Body of pancreas (tissue), 4 donors: ENCODE measurements around the gene SEMA3A. TPM values are rescaled to one million over a fixed set of nuclear protein-coding genes. Genes with fewer than 3 reads are reported as not detected.

Experiments used
- ATAC-seq: fragments of 150-250 bp; one replicate; pipeline ENCODE4 v1.9.1; 2016
- DNase-seq, 4 donors: peaks; one replicate each; pipeline ENCODE4 v3.0.0-alpha.2; 2019
- H3K27ac ChIP-seq, 4 donors: fragments of 200-600 bp; sonication (generic); 1 replicate in 3 of 4; 2 replicates in 1 of 4; pipeline versions ENCODE4 v1.5.1 to v1.6.1; 2016 to 2019; ENCODE audit warnings: mild to moderate bottlenecking in 1 of 4, mixed read lengths in 1 of 4, moderate library complexity in 1 of 4
- H3K27me3 ChIP-seq, 2 donors: fragments of 200-600 bp; sonication (generic); one replicate each; pipeline ENCODE4 v1.6.0; 2016; ENCODE audit warnings: mild to moderate bottlenecking in 1 of 2
- H3K36me3 ChIP-seq, 2 donors: fragments of 200-600 bp; sonication (generic); replicated peaks in 1 of 2; 2 replicates each; pipeline ENCODE4 v1.5.1; 2016; ENCODE audit warnings: low read depth in 2 of 2; ENCODE audit not compliant: insufficient read depth in 1 of 2
- H3K4me1 ChIP-seq: fragments of 200-600 bp; sonication (generic); one replicate; pipeline ENCODE4 v1.6.0; 2016
- H3K4me3 ChIP-seq, 2 donors: fragments of 200-600 bp; sonication (generic); 1 replicate in 1 of 2; 2 replicates in 1 of 2; pipeline ENCODE4 v1.5.1; 2016 to 2019
- H3K9me3 ChIP-seq, 3 donors: fragments of 200-600 bp; sonication (generic); 1 replicate in 2 of 3; 2 replicates in 1 of 3; pipeline ENCODE4 v1.5.1; 2016
- POLR2A ChIP-seq, 3 donors: fragments of 450-650 bp; IDR thresholded peaks; one replicate each; pipeline ENCODE4 v1.6.1; 2016; ENCODE audit warnings: antibody characterized with exemption in 3 of 3, mild to moderate bottlenecking in 2 of 3
- WGBS, 2 donors: methylation state at CpG; one replicate each; pipeline ENCODE4 v1.1.5; 2017; 5-methylcytosine and 5-hydroxymethylcytosine counted together
- intact Hi-C: fragments of 100-400 bp; cut with DNase I; formaldehyde crosslinking; loops from one replicate; pipeline ENCODE4 v1.15.1; 2023
- total RNA-seq, 2 donors: library from RNA; depleted of rRNA; stranded (reverse); fragments of >200 nt; gene quantifications; one replicate each; pipeline ENCODE4 v1.1.0, GENCODE V29; 2016
- TF ChIP-seq, protein P1 (sequence below), 7 experiments: fragments of 450-650 bp in 4 of 7; fragments of 200-600 bp in 3 of 7; sonication (generic) in 3 of 7; IDR thresholded peaks; one replicate each; pipeline ENCODE4 v1.5.1; 2016 to 2019; ENCODE audit warnings: antibody characterized with exemption in 7 of 7

The SEMA3A gene
- total RNA-seq, 2 donors from 2014 or later: 0.33 to 2.6 TPM

DNA sequence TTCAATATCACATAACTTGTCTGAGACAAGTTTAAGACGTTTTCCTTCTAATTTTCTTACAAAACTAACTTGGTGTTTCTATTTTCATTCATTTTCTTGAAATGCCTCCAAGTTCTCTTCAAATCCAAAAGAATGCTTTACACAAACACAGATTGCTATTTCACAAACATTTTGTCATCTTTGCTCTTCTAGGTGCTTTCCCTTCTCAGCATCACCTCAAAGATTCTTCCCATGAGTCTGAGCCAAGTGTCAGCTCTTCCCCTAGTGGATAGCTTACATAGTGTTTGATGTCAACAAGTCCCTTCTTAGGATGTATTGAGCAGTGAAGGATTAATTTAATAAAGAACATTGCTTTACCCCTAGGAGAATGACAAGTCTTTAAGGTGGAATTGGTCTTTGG, 38.1 kb upstream of the SEMA3A start:
- Histone ChIP-seq H3K9me3 (no peaks in the 10 kb centered on the region), H3K4me3 (no peak overlapping the region), H3K27ac (no peak overlapping the region), H3K4me1 (no peaks in the 10 kb centered on the region), H3K27me3 (no peaks in the 10 kb centered on the region), H3K36me3 (no peaks in the 10 kb centered on the region)
- WGBS, 2 donors: 22 to 26% methylated on average over 1 of the region's 1 CpG
- DNase-seq (no peak), ATAC-seq (no peak)
- intact Hi-C loops: no loop called here
- TF ChIP-seq POLR2A (IDR thresholded peaks at IDR 0.05): no peak
- TF ChIP-seq, protein P1, sequence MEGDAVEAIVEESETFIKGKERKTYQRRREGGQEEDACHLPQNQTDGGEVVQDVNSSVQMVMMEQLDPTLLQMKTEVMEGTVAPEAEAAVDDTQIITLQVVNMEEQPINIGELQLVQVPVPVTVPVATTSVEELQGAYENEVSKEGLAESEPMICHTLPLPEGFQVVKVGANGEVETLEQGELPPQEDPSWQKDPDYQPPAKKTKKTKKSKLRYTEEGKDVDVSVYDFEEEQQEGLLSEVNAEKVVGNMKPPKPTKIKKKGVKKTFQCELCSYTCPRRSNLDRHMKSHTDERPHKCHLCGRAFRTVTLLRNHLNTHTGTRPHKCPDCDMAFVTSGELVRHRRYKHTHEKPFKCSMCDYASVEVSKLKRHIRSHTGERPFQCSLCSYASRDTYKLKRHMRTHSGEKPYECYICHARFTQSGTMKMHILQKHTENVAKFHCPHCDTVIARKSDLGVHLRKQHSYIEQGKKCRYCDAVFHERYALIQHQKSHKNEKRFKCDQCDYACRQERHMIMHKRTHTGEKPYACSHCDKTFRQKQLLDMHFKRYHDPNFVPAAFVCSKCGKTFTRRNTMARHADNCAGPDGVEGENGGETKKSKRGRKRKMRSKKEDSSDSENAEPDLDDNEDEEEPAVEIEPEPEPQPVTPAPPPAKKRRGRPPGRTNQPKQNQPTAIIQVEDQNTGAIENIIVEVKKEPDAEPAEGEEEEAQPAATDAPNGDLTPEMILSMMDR (IDR thresholded peaks at IDR 0.05): no peak

DNA sequence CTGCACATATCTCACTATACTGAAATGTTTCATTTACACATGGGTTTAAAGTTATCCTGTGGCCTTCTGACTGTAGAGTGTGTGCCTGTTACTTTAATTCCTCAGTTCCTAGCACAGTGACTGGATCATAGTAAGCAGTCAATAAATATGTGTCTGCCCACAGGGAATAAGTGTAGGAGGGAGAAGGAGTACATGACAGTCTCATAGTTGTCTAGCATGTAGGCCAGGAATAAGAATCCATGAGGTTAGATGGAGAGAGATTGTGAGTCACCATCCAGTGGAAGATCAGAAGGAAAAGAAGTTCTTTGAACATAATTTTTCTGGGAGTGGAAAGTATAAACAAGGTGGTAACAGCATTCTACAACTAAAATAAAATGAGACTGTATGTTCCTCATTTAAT, 36.6 kb upstream of the SEMA3A start:
- TF ChIP-seq POLR2A (IDR thresholded peaks at IDR 0.05): no peak
- TF ChIP-seq, protein P1 (IDR thresholded peaks at IDR 0.05): no peak
- H3K9me3 ChIP-seq: no peaks in the 10 kb centered on the region
- no peaks in the 10 kb centered on the region for H3K36me3 ChIP-seq
- H3K4me3 ChIP-seq: no peak overlapping the region
- H3K27me3 ChIP-seq: no peaks in the 10 kb centered on the region
- ATAC-seq (no peak), DNase-seq (no peak)
- H3K27ac ChIP-seq: no peak overlapping the region
- intact Hi-C loops: no loop called here
- H3K4me1 ChIP-seq: no peaks in the 10 kb centered on the region

DNA sequence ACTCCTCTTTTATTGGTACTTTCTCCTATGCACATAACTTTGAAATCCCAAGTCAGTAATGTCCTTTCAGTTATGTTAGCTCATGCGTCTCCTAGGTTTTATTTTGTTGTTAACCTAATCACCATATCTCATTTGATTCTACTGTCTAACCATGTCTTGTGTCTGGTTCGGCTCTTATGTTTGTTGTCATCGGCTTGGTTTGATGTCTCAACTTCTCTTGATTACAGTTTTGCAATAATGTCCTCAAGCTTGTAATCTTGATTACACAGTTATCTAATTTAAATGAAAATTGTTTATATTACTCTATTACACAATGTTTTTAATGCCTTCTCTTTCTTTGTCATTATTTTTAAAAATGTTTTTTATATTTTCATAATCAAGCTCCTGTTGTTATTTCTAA, 35.9 kb upstream of the SEMA3A start:
- TF ChIP-seq POLR2A (IDR thresholded peaks at IDR 0.05): no peak
- TF ChIP-seq, protein P1 (IDR thresholded peaks at IDR 0.05): no peak
- no peaks in the 10 kb centered on the region for H3K4me1 ChIP-seq
- 57% methylated on average over 3 of the region's 3 CpGs for WGBS, 2 donors
- no peaks in the 10 kb centered on the region for H3K36me3 ChIP-seq
- DNase-seq: no peak
- intact Hi-C loops: no loop called here
- H3K4me3 ChIP-seq: no peak overlapping the region
- no peak overlapping the region for H3K27ac ChIP-seq
- no peaks in the 10 kb centered on the region for H3K27me3 ChIP-seq
- ATAC-seq: no peak
- no peaks in the 10 kb centered on the region for H3K9me3 ChIP-seq

DNA sequence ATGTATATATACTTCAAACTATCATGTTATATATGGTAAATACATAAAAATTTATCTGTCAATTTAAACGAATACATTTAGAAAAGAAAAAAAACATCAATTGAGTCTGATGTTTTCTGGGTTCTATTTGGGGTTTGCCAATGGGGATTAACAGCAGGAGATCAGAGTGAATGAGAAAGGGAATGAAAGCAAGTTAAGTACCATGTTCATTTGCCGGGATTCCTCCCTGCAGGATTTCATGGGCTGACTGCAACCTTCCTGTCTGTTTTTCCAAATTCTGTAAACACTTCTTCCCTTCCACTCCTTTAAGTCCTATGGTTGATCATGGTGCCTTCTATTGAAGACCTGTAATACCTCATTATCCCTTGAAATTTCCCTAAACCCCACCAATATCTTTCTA, 33.9 kb upstream of the SEMA3A start:
- no peak for DNase-seq
- H3K9me3 ChIP-seq: no peaks in the 10 kb centered on the region
- no peak for TF ChIP-seq POLR2A (IDR thresholded peaks at IDR 0.05)
- TF ChIP-seq, protein P1 (IDR thresholded peaks at IDR 0.05): no peak
- no peak for ATAC-seq
- H3K4me3 ChIP-seq: no peak overlapping the region
- no peak overlapping the region for H3K27ac ChIP-seq
- H3K36me3 ChIP-seq: no peaks in the 10 kb centered on the region
- H3K4me1 ChIP-seq: no peaks in the 10 kb centered on the region
- WGBS, 2 donors: 58 to 63% methylated on average over 2 of the region's 2 CpGs
- no peaks in the 10 kb centered on the region for H3K27me3 ChIP-seq
- intact Hi-C loops: no loop called here

DNA sequence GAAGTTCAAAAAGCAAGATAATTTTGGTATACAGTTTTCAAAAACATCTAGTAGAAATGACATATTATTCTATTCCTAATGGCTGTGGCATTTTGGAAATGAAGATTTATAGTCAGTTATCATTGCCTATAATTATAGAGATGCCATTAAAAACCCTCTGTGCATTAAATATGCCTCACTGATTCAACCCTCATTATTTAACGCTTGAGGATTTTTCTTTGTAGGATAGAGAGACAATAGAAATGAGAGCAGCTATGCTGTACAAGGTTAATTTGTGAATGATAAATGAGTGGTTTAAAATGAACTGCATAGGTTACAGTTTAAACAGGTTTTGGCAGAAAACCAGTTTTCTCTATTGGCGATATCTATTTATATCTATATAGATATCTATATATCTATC, 32.2 kb upstream of the SEMA3A start:
- H3K27ac ChIP-seq: no peak overlapping the region
- TF ChIP-seq POLR2A (IDR thresholded peaks at IDR 0.05): no peak
- TF ChIP-seq, protein P1 (IDR thresholded peaks at IDR 0.05): no peak
- ATAC-seq (no peak), DNase-seq (no peak)
- 53 to 54% methylated on average over 2 of the region's 2 CpGs for WGBS, 2 donors
- H3K36me3 ChIP-seq: no peaks in the 10 kb centered on the region
- intact Hi-C loops: no loop called here
- H3K4me3 ChIP-seq: no peak overlapping the region
- H3K9me3 ChIP-seq: no peaks in the 10 kb centered on the region
- no peaks in the 10 kb centered on the region for H3K27me3 ChIP-seq
- no peaks in the 10 kb centered on the region for H3K4me1 ChIP-seq
